Iris pigment epithelial cell (primary cell): ENCODE measurements around the gene RNF220.
"Not testable (repeated sequence)": the region's sequence is repeated elsewhere in the genome, so short reads cannot be mapped to it uniquely, and the experiment has no call there.

Experiments
- DNase-seq: peaks from one replicate; pipeline ENCODE4 v3.0.0-alpha.2; 2011; ENCODE audit warnings: low read depth

Gene RNF220

DNA sequence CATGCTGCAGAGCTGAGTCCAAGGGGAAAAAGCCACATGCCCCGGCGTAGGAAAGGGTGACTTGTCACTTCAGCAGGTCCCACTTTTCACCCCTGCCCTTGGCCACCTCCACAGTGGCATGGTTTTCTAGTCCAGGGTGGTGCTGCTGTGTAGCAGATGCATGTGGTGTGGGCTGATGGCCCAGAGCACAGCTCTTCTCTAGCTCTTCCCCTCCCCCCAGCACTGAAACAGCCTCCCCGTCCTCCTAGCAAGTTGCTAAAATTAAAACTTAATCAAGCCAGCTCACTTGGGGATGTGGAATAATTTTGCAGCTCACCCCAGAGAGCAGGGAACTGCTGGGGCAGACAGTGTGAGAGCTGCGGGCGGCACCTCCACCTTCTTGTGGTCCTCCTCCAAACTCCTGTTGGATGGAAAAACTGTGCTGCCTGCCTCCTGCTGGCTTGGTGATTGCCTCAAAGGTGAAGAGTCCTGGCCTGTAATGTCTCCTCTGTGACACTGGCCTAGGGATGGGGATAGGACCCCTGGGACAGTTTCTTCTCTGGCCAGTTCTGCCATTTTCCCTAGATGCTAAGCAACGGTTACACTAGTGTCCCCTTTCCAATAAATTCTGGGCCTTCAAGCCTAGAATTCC is 91.6 kb downstream of the RNF220 start:
- DNase-seq, result no peak

GRCh38 chr1:44497422-44498170 is 92.5 kb downstream of the RNF220 start:
- DNase-seq, result no peak

- no peak for DNase-seq
Observed at GRCh38 chr1:44499306-44499705, 94.3 kb downstream of the RNF220 start.

GRCh38 chr1:44500181-44501046 is 95.4 kb downstream of the RNF220 start:
- DNase-seq, result peak; percentile 15

- DNase-seq, result no peak
Observed at GRCh38 chr1:44501047-44501890, 96.2 kb downstream of the RNF220 start.

DNA sequence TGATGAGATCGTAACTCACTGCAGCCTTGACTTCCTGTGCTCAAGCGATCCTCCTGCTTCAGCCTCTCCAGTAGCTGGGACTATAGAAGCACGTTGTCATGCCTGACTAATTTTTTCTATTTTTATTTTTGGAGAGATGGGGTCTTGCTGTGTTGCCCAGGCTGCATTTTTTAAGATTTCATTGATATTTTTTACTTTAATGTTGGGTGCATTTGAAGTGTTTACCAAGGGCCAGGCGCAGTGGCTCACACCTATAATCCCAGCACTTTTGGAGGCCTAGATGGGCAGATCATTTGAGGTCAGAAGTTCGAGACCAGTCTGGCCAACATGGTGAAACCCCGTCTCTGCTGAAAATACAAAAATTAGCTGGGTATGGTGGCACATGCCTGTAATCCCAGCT is 97.8 kb downstream of the RNF220 start:
- not testable (repeated sequence) for DNase-seq

GRCh38 chr1:44503625-44504024 is 98.6 kb downstream of the RNF220 start:
- no peak for DNase-seq

DNA sequence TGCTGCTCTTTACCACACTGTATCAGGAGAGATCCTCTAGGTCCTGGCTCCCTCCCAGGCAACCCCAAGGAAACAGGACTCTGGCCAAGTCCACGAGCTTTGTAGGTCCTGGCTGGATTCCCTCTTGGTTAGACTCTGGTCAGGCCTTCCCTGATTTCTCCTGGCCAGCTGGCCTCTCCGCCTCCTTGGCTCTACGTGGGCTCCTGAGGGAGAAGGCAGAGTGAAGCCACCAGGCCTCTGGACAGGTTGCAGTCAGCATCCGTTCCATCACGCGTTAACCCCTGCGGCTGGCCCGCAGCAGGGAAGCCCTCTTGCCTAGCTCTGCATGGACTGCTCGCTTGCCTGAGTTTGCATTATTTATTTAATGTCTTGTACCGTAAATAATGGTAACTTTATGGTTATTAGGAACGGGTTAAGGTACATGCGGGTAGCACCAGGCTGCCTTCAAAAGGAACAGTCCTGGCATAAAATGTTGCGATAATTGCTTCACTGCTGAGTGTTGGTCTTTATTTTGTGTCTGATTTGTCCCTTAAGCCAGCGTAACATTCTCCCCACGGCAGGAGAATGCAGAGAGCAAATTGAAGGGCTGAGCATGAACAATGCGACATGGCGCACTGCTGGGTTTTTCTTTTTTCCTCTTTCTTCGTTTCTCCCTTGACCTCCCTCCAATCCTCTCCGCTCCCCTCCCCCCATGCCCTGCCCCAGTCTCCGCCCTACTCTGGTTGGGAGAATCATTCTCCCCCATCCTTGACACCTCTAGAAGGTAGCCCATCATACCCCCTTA is 100.3 kb downstream of the RNF220 start:
- peak; percentile 2 for DNase-seq

- no peak for DNase-seq
Observed at GRCh38 chr1:44507490-44508396, 102.7 kb downstream of the RNF220 start.

DNA sequence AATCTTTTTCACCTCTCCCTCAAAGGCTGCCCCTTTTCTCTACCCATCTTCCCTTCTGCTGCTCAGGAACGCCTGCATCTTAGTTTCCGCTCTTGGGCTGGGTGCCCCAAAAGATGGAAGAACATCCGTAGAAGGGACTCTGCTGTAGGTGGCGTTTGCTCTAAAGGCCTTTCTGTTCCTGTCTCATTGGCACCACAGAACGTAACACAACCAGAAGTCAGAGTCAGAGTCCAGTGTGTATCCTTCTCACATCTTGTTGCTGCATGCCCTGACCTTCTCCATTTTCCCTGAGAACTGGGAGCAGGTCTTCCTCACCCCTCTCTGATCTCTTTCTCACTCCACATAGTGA is 103.3 kb downstream of the RNF220 start:
- no peak for DNase-seq

- DNase-seq, result no peak
Observed at GRCh38 chr1:44511363-44511762, 106.3 kb downstream of the RNF220 start.

- DNase-seq, result no peak
Observed at GRCh38 chr1:44511769-44512168, 106.7 kb downstream of the RNF220 start.

GRCh38 chr1:44512313-44512885 is 107.3 kb downstream of the RNF220 start:
- no peak for DNase-seq

GRCh38 chr1:44513111-44513510 is 108.1 kb downstream of the RNF220 start:
- DNase-seq, result no peak

GRCh38 chr1:44514673-44515072 is 109.6 kb downstream of the RNF220 start:
- DNase-seq, result no peak

GRCh38 chr1:44515416-44515815 is 110.4 kb downstream of the RNF220 start:
- no peak for DNase-seq

DNA sequence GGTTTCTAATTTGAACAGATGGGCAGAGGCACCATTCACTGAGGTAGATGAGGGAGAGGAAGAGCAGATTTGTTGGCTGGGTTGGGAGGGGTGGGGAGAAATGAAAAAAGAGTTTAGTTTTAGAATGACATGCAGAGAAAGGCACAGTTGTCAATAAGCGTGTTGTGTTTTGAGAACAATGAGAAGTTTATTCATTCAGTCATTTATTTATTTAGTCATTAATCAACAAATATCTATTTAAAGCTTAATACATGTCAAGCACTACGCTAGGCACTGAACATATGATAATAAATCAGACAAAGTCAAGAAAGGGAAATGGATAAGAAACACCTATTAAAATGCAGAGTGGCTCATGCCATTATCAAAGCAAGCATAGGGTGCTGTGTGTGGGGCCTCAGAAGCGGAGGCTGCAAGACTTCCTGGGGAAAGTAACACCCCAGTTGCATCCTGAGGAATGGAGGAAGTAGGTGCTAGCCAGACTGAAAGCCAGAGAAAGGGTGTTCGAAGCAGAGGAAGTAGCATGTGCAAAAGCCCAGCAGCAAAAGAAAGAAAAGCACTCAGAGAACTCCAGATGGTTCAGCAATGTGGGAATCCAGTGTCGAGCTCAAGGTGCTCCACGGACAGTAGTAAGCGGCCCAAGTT is 114.1 kb downstream of the RNF220 start:
- DNase-seq, result no peak

DNA sequence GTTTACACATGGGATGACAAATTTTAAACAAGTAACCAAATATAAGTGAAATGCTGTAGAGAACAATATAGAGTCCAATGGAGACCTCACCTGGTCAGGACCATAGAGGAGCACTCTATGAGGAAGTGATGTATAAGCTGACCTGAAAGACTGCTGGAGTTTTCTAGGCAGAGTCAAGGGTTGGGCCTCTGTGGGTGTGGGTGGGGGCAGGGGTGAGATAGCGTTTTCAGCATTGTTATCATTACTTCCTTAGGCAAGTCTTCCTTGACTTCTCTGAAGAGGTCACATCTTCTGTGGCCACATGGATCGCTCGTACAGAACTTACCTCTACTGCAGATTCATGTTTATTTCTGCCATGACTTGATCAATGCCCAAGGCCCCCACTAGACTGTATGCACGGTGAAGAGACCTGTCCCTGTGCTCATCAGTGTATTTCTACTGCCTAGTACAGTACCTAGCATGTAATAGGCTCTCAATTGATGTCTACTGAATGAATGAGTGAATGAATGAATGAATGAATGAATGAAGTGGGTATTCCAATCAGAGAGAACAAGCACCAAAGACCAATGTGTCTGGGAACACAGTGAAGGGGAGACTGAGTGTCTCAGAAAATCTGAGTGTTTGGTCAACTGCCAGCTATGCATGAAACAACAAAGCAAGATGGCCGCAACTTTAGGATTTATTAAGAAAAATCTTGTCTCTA is 116.5 kb downstream of the RNF220 start:
- no peak for DNase-seq
